Right lobe of liver (tissue), 6 donors: ENCODE results near the gene TUFT1. TPM values are rescaled to one million over a fixed set of nuclear protein-coding genes. Genes with fewer than 3 reads are reported as not detected.

ENCODE experiments used
- ATAC-seq, 4 donors: fragments of 200-7000 bp; cut with Tn5 transposase; one replicate each; pipeline ENCODE4 v1.9.1; 2020; ENCODE audit warnings: mild to moderate bottlenecking in 4 of 4, moderate library complexity in 4 of 4
- DNase-seq, 3 donors: peaks; one replicate each; pipeline ENCODE4 v3.0.0-alpha.2; 2020
- H3K27ac ChIP-seq, 3 donors: fragments of 200-600 bp; one replicate each; pipeline ENCODE4 v1.8.0; 2022
- H3K27me3 ChIP-seq, 2 donors: fragments of 200-600 bp; one replicate each; pipeline ENCODE4 v1.8.0; 2022
- H3K36me3 ChIP-seq, 4 donors: fragments of 200-600 bp; sonication (generic) in 1 of 4; one replicate each; pipeline versions ENCODE4 v1.5.1 to v1.8.0; 2017 to 2022; ENCODE audit warnings: control low read depth in 1 of 4
- H3K4me1 ChIP-seq, 4 donors: fragments of 200-600 bp; sonication (generic) in 1 of 4; one replicate each; pipeline versions ENCODE4 v1.5.1 to v1.8.0; 2017 to 2022; ENCODE audit warnings: control low read depth in 1 of 4
- H3K4me3 ChIP-seq, 3 donors: fragments of 200-600 bp; one replicate each; pipeline ENCODE4 v1.8.0; 2022
- H3K9me3 ChIP-seq, 4 donors: fragments of 200-600 bp; sonication (generic) in 1 of 4; one replicate each; pipeline versions ENCODE4 v1.5.1 to v1.8.0; 2017 to 2022; ENCODE audit warnings: control low read depth in 1 of 4
- CTCF ChIP-seq, 4 donors: fragments of 200-600 bp in 3 of 4; fragments of 450-650 bp in 1 of 4; IDR thresholded peaks; one replicate each; pipeline versions ENCODE4 v1.5.1 to v1.8.0; 2016 to 2022; ENCODE audit warnings: antibody characterized with exemption in 4 of 4, mild to moderate bottlenecking in 2 of 4
- POLR2A ChIP-seq: fragments of 450-650 bp; IDR thresholded peaks from one replicate; pipeline ENCODE4 v1.6.1; 2017; ENCODE audit warnings: antibody characterized with exemption, mild to moderate bottlenecking
- WGBS: methylation state at CpG from one replicate; pipeline ENCODE4 v1.1.6; 2018; ENCODE audit warnings: low coverage, low lambda C conversion rate; ENCODE audit not compliant: insufficient coverage; ENCODE audit errors: missing lambda C conversion rate; 5-methylcytosine and 5-hydroxymethylcytosine counted together
- intact Hi-C, 2 donors: fragments of 100-400 bp; cut with DNase I; formaldehyde crosslinking; loops; one replicate each; pipeline versions ENCODE4 v1.11.2 to v1.14.1; 2022
- total RNA-seq, 6 experiments: library from RNA; depleted of rRNA in 2 of 6; stranded (reverse); fragments of >200 nt in 2 of 6; fragmentation: NEBNext Ultra II Directional in 3 of 6; extraction: Animal tissue kit (Norgen Biotek cat#: 25700) in 3 of 6; gene quantifications; one replicate each; pipeline versions ENCODE4 v1.1.0 to v1.2.4, GENCODE V29; 2016 to 2023
- donor health status: DM: no; HTN: yes; CAD: no.
- donor health status: DM: no; HTN: no; CAD: no.
- donor health status: DM: no; HTN: no; CAD: no.
- donor health status: DM: no; HTN: yes; CAD: no.
- donor health status: DM: no; HTN: yes; CAD: no.

Gene TUFT1
- total RNA-seq, 6 experiments from 2014 or later = 1.6 to 8.0 (median 3.1) TPM

- no peaks in the 10 kb centered on the region for H3K9me3 ChIP-seq
- no peaks in the 10 kb centered on the region for H3K36me3 ChIP-seq
- H3K27ac ChIP-seq = no peak overlapping the region
- TF ChIP-seq CTCF (IDR thresholded peaks at IDR 0.05) (no peak), POLR2A (no peak)
- no peak overlapping the region for H3K4me3 ChIP-seq
- ATAC-seq (no peak), DNase-seq (no peak)
- no peaks in the 10 kb centered on the region for H3K27me3 ChIP-seq
- H3K4me1 ChIP-seq = peaks cover 0 to 28% (median 0%) of the 10 kb centered on the region in 4 donors
- WGBS = 89% methylated on average over 6 of the region's 6 CpGs
- intact Hi-C loops = no loop called here
Observed at GRCh38 chr1:151508833-151509232, 31.3 kb upstream of the TUFT1 start.

- H3K9me3 ChIP-seq = no peaks in the 10 kb centered on the region
- H3K36me3 ChIP-seq = no peaks in the 10 kb centered on the region
- intact Hi-C loops = no loop called here
- no peak for TF ChIP-seq POLR2A
- peak overlapping the region in 2 of 3 donors; percentile 68 to 90 for H3K27ac ChIP-seq
- 46% methylated on average over 12 of the region's 15 CpGs for WGBS
- peak overlapping the region in 2 of 3 donors; percentile 15 for H3K4me3 ChIP-seq
- DNase-seq (peak; percentile 44 to 63 (median 58)), ATAC-seq (no peak)
- peaks cover 0 to 32% (median 0%) of the 10 kb centered on the region in 4 donors for H3K4me1 ChIP-seq
- H3K27me3 ChIP-seq = no peaks in the 10 kb centered on the region
Observed at GRCh38 chr1:151509350-151510019, 30.6 kb upstream of the TUFT1 start.

GRCh38 chr1:151510020-151510405, 30.1 kb upstream of the TUFT1 start:
- no peak for DNase-seq
- peak overlapping the region in 2 of 3 donors; percentile 15 for H3K4me3 ChIP-seq
- H3K36me3 ChIP-seq = no peaks in the 10 kb centered on the region
- H3K27me3 ChIP-seq = no peaks in the 10 kb centered on the region
- TF ChIP-seq POLR2A (no peak), CTCF (IDR thresholded peaks at IDR 0.05) (no peak)
- intact Hi-C loops = no loop called here
- no peaks in the 10 kb centered on the region for H3K9me3 ChIP-seq
- 28% methylated on average over 9 of the region's 9 CpGs for WGBS
- peaks cover 0 to 37% (median 2%) of the 10 kb centered on the region in 4 donors for H3K4me1 ChIP-seq
- H3K27ac ChIP-seq = peak overlapping the region in 2 of 3 donors; percentile 57 to 90
- no peak for ATAC-seq

DNA sequence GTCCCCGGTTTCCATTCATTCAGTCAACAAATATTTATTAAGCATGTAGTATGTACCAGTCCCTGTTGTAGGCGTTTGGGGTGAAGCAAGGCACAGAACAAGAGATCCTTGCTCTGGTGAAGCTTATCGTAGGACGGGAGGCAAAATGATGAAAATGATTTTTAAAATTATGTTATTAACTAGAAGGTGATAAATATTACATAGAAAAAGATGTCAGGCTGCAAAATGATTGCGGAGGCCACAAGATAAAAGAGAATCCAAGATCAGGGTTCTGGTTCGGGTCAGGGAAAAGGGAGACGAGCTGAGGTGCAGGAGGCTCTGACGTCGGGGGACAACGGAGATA, 29.5 kb upstream of the TUFT1 start:
- whole genome bisulfite sequencing = 5% methylated on average over 10 of the region's 10 CpGs
- DNase-seq (no peak), ATAC-seq (no peak)
- intact Hi-C loops = no loop called here
- no peaks in the 10 kb centered on the region for H3K9me3 ChIP-seq
- TF ChIP-seq POLR2A = no peak
- no peak for TF ChIP-seq CTCF (IDR thresholded peaks at IDR 0.05)
- H3K36me3 ChIP-seq = no peaks in the 10 kb centered on the region
- H3K4me1 ChIP-seq = peaks cover 0 to 43% (median 6%) of the 10 kb centered on the region in 4 donors
- H3K27ac ChIP-seq = peak overlapping the region; percentile 36 to 90 (median 76)
- H3K4me3 ChIP-seq = peak overlapping the region; percentile 66 to 72 (median 67)
- no peaks in the 10 kb centered on the region for H3K27me3 ChIP-seq

DNA sequence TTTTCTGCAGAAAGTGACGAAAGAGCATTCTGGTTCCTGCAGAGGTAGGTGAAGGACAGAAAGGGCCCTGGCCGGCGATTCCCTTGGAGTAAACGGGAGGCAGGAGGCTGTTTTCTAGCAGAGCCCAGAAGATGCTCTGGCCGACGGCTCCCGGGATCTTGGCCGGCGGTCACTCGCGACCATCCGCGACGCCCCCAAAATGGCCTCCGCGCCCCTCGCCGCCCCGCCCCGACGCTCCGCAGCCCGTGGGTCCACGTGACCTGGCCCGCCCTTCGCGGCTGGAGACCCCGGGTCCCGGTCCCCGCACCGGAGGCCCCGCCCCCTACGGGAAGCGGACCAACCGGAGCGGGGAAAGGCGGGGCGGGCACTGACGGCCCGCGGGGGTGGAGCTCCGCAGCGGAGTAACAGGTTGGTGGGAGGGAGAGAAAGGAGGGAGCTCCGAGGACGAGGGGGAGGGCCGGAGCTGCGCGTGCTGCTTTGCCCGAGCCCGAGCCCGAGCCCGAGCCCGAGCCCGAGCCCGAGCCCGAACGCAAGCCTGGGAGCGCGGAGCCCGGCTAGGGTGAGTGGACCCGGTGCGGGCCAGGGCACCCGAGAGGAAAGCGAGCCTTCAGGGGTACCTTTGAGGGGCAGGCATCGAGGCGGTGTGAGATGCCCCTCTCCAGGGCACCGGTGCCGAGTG, 29.0 kb upstream of the TUFT1 start, which contains the start of gene CGN:
TSS of gene CGN (plus strand) at position 431 of the 679 bp plus-strand sequence. CDS start 7,133 bp downstream, outside the sequence.
- WGBS = 0% methylated on average over 15 of the region's 68 CpGs
- no peaks in the 10 kb centered on the region for H3K27me3 ChIP-seq
- intact Hi-C loops = no loop called here
- no peaks in the 10 kb centered on the region for H3K36me3 ChIP-seq
- H3K9me3 ChIP-seq = no peaks in the 10 kb centered on the region
- H3K4me3 ChIP-seq = peak within 1 kb of the TSS; percentile 66 to 72 (median 67)
- H3K4me1 ChIP-seq = peaks cover 0 to 48% (median 8%) of the 10 kb centered on the region in 4 donors
- ATAC-seq (peak; percentile 74 to 87 (median 77)), DNase-seq (peak; percentile 93 to 95 (median 95))
- peak within 1 kb of the TSS; percentile 76 to 97 (median 90) for H3K27ac ChIP-seq
- TF ChIP-seq POLR2A (peak; percentile 77), CTCF (IDR thresholded peaks at IDR 0.05) (no peak)
